HCT116 (cell line): ENCODE measurements around the gene SFPQ.

ENCODE experiments used
- CBX3 ChIP-seq: IDR thresholded peaks from 2 replicates; pipeline ENCODE4 v1.6.1; 2012; ENCODE audit warnings: low read depth
- EGR1 ChIP-seq: IDR thresholded peaks from 2 replicates; pipeline ENCODE4 v1.6.1; 2012; ENCODE audit warnings: low read depth
- TCF7L2 ChIP-seq: IDR thresholded peaks from 2 replicates; pipeline ENCODE4 v1.7.0; 2011; ENCODE audit warnings: borderline replicate concordance, inconsistent platforms; ENCODE audit not compliant: insufficient read depth, insufficient read length; ENCODE audit errors: extremely low read depth
- YY1 ChIP-seq: IDR thresholded peaks from 2 replicates; pipeline ENCODE4 v1.6.1; 2011; ENCODE audit warnings: low read length, low read depth, moderate library complexity, mild to moderate bottlenecking; ENCODE audit not compliant: insufficient replicate concordance; ENCODE audit errors: extremely low read depth
- ZNF274 ChIP-seq: fragments of 200-500 bp; sonication (Bioruptor generic); IDR thresholded peaks from 2 replicates; pipeline ENCODE4 v1.6.1; 2014; ENCODE audit warnings: mild to moderate bottlenecking, low read depth, low read length, inconsistent platforms
- TF ChIP-seq, protein P1 (sequence below), 3 experiments: fragments of 200-600 bp in 1 of 3; sonication (generic) in 1 of 3; IDR thresholded peaks in 2 of 3; conservative IDR thresholded peaks in 1 of 3; 2 replicates each; pipeline ENCODE4 v1.5.1; 2012 to 2017; ENCODE audit warnings: low read depth in 2 of 3, low read length in 2 of 3, antibody characterized with exemption in 1 of 3, borderline replicate concordance in 1 of 3, control low read depth in 1 of 3, mild to moderate bottlenecking in 1 of 3, mixed read lengths in 1 of 3, mixed run types in 1 of 3, moderate library complexity in 1 of 3; ENCODE audit not compliant: insufficient read depth in 1 of 3

DNA sequence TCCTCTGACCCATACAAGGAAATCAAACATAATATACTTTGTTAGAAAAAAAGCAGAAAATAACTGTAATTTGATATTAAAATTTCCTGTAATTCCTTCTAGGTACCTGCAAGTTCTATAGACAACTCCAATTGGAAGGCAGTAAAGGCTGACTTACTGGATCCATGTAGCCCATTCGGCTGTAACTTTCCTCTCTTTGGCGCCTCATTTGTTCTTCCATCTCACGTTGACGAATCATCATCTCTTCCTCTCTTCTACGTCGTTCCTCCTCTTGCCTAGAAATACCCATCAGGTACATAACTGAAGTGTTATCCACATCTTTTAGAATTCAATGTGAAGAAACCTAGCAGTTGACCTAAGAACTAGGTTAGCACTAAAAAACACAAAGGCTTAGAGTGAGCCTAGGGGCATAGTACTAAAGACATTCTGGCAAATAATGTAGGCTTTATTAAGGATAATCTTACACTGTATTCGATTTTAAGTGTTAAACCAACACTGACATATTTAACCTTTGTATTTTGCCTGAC lies 5.1 kb downstream of the SFPQ start:
- TF ChIP-seq CBX3, result no peak
- no peak for TF ChIP-seq TCF7L2
- no peak for TF ChIP-seq YY1
- TF ChIP-seq ZNF274, result no peak
- TF ChIP-seq EGR1, result no peak
- TF ChIP-seq, protein P1, sequence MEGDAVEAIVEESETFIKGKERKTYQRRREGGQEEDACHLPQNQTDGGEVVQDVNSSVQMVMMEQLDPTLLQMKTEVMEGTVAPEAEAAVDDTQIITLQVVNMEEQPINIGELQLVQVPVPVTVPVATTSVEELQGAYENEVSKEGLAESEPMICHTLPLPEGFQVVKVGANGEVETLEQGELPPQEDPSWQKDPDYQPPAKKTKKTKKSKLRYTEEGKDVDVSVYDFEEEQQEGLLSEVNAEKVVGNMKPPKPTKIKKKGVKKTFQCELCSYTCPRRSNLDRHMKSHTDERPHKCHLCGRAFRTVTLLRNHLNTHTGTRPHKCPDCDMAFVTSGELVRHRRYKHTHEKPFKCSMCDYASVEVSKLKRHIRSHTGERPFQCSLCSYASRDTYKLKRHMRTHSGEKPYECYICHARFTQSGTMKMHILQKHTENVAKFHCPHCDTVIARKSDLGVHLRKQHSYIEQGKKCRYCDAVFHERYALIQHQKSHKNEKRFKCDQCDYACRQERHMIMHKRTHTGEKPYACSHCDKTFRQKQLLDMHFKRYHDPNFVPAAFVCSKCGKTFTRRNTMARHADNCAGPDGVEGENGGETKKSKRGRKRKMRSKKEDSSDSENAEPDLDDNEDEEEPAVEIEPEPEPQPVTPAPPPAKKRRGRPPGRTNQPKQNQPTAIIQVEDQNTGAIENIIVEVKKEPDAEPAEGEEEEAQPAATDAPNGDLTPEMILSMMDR (IDR thresholded peaks at IDR 0.05 in 2 of 3, conservative IDR thresholded peaks at IDR 0.05 in 1 of 3; ENCODE audit: borderline replicate concordance in 1 of 3, insufficient read depth in 1 of 3, low read depth in 2 of 3, low read length in 2 of 3), result no peak
